A549 (cell line): ENCODE results near the gene PTGR3.

Experiments
- CTCF ChIP-seq: fragments of >200 bp; sonication (Bioruptor Twin); formaldehyde crosslinking; IDR thresholded peaks from 3 replicates; pipeline ENCODE4 v1.5.1; 2016
- JUNB ChIP-seq: fragments of >200 bp; sonication (Bioruptor Twin); formaldehyde crosslinking; IDR thresholded peaks from 2 replicates; pipeline ENCODE4 v1.6.1; 2016
- POLR2A ChIP-seq: IDR thresholded peaks from 2 replicates; pipeline ENCODE4 v1.6.1; 2012; ENCODE audit warnings: mild to moderate bottlenecking, low read length
- RAD21 ChIP-seq, 2 experiments: fragments of >200 bp in 1 of 2; sonication (Bioruptor Twin) in 1 of 2; formaldehyde crosslinking in 1 of 2; IDR thresholded peaks in 1 of 2; conservative IDR thresholded peaks in 1 of 2; 2 replicates in 1 of 2; 3 replicates in 1 of 2; pipeline ENCODE4 v1.6.1; 2012 to 2018; ENCODE audit warnings: inconsistent platforms in 1 of 2
- RARB ChIP-seq: fragments of 250-450 bp; sonication (Bioruptor Pico); IDR thresholded peaks from 2 replicates; pipeline ENCODE4 v1.8.0; 2021; ENCODE audit warnings: mild to moderate bottlenecking, moderate library complexity
- REST ChIP-seq: fragments of 200-600 bp; sonication (generic); IDR thresholded peaks from 2 replicates; pipeline ENCODE4 v1.6.1; 2016; ENCODE audit warnings: antibody characterized with exemption, mild to moderate bottlenecking, moderate library complexity
- USF2 ChIP-seq: fragments of 450-650 bp; IDR thresholded peaks from 2 replicates; pipeline ENCODE4 v1.6.1; 2014; ENCODE audit warnings: antibody characterized with exemption

GRCh38 chr18:75167137-75167536 lies 41.8 kb downstream of the PTGR3 start:
- no peak for TF ChIP-seq CTCF
- no peak for TF ChIP-seq USF2
- TF ChIP-seq JUNB, result no peak
- no peak for TF ChIP-seq REST
- TF ChIP-seq POLR2A, result no peak
- TF ChIP-seq RARB (CRISPR knock-in tag), result no peak
- TF ChIP-seq RAD21 (conservative IDR thresholded peaks at IDR 0.05 in 1 of 2, IDR thresholded peaks at IDR 0.05 in 1 of 2), result no peak
